Spleen (tissue), 7 donors: ENCODE measurements around the gene WDR91.
A peak's percentile ranks its signal among the peaks of the same experiment; 100 is the strongest.

ENCODE experiments used
- CTCF ChIP-seq, 11 experiments: fragments of 200-600 bp in 7 of 11; fragments of 450-650 bp in 4 of 11; sonication (generic) in 4 of 11; IDR thresholded peaks in 8 of 11; conservative IDR thresholded peaks in 3 of 11; 1 replicate in 7 of 11; 2 replicates in 4 of 11; pipeline versions ENCODE4 v1.4.0 to v1.8.0; 2016 to 2021; ENCODE audit warnings: antibody characterized with exemption in 11 of 11, inconsistent platforms in 4 of 11, mild to moderate bottlenecking in 1 of 11
- POLR2A ChIP-seq, 3 donors: fragments of 450-650 bp; IDR thresholded peaks; one replicate each; pipeline ENCODE4 v1.5.1; 2017; ENCODE audit warnings: antibody characterized with exemption in 3 of 3, mild to moderate bottlenecking in 1 of 3
- POLR2AphosphoS5 ChIP-seq, 3 donors: sonication (generic); formaldehyde crosslinking; IDR thresholded peaks; one replicate each; pipeline ENCODE4 v1.5.1; 2017; ENCODE audit warnings: antibody characterized with exemption in 3 of 3
- donor health status: DM: no; HTN: no; CAD: no; lungs with moderate emphysema.
- donor health status: DM: no; HTN: no; CAD: no.
- donor health status: DM: no; HTN: no; CAD: no.

- TF ChIP-seq CTCF (IDR thresholded peaks at IDR 0.05 in 8 of 11, conservative IDR thresholded peaks at IDR 0.05 in 3 of 11) (no peak), POLR2A (IDR thresholded peaks at IDR 0.05) (no peak), POLR2AphosphoS5 (IDR thresholded peaks at IDR 0.05) (peak in 2 of 3 donors; percentile 18 to 20)
These were observed 43.9 kb downstream of the WDR91 start for GRCh38 chr7:135167365-135167917.
